GM19438 (cell line): ENCODE results near the gene DMAC2.
"Not testable (repeated sequence)": the region's sequence is repeated elsewhere in the genome, so short reads cannot be mapped to it uniquely, and the experiment has no call there.

Experiments used
- ATAC-seq: cut with Tn5 transposase; IDR thresholded peaks from one replicate; pipeline ENCODE4 v1.9.1; 2021; ENCODE audit warnings: low read depth; ENCODE audit not compliant: unreplicated experiment

DMAC2 gene

DNA sequence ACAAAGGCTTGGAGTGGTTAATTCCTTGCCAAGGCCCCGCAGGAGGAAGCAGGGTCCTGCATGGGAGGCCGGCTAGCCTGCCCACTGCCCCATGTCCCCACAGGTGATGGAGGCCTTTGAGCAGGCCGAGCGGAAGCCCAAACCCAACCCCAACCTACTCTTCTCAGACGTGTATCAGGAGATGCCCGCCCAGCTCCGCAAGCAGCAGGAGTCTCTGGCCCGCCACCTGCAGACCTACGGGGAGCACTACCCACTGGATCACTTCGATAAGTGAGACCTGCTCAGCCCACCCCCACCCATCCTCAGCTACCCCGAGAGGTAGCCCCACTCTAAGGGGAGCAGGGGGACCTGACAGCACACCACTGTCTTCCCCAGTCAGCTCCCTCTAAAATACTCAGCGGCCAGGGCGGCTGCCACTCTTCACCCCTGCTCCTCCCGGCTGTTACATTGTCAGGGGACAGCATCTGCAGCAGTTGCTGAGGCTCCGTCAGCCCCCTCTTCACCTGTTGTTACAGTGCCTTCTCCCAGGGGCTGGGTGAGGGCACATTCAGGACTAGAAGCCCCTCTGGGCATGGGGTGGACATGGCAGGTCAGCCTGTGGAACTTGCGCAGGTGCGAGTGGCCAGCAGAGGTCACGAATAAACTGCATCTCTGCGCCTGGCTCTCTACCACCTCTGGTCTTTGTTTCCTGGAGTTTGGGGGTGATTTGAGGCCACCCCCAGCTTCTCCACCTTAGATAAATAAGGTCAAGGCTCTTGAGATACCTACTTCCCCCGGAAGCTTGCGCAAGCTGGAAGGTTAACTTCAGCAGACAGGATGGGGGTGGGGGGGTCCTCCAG, 15.2 kb downstream of the DMAC2 start:
- ATAC-seq: no peak

DNA sequence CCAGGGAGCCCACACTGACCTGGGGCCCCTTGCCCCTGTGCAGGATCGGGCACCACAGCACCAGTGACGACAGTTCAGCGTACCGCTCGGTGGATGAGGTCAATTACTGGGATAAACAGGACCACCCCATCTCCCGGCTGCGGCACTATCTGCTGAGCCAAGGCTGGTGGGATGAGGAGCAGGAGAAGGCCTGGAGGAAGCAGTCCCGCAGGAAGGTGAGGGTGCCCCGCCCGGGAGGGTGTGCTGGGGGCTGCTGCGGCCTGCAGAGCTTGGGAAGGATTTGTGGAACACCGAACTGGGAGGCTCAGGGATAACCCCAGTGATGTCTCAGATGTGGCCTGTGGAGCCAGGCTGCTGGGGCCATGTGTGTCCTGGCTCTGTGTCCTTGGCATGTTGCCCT, 16.8 kb downstream of the DMAC2 start:
- ATAC-seq: no peak

- ATAC-seq: no peak
Observed at GRCh38 chr19:41422456-41422855, 17.3 kb downstream of the DMAC2 start.

DNA sequence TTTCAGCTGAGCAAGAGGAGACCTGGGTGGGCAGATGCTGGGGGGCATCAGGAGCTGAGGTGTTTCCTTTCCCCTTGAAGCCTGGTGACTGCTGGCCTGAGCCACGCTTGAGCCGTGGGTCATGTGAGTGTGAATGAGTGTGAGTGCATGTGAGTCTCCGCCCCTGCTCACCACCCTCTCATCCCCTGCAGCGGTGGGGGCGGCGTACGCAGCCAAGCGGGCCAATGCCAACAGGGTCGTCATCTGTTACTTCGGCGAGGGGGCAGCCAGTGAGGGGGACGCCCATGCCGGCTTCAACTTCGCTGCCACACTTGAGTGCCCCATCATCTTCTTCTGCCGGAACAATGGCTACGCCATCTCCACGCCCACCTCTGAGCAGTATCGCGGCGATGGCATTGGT, 17.7 kb downstream of the DMAC2 start:
- no peak for ATAC-seq

DNA sequence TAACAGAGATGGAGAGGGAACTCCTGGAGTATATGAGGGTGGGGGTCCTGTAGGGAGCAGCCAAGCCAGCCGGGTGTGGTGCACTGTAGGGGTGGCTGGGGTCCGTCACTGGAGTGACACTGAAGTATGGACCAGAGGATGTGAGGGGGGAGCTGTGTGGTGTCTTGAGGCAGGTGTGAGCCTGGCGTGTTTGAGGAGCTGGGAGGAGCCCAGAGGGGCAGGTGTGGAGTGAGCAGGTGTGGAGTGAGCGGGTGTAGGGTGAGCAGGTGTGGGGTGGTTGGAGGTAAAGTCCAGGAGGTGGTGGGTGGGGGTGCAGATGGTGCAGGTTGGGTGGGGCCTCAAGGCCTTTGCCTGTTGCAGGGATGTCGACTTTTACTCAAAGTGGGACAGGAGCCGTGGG, 18.4 kb downstream of the DMAC2 start:
- no peak for ATAC-seq

DNA sequence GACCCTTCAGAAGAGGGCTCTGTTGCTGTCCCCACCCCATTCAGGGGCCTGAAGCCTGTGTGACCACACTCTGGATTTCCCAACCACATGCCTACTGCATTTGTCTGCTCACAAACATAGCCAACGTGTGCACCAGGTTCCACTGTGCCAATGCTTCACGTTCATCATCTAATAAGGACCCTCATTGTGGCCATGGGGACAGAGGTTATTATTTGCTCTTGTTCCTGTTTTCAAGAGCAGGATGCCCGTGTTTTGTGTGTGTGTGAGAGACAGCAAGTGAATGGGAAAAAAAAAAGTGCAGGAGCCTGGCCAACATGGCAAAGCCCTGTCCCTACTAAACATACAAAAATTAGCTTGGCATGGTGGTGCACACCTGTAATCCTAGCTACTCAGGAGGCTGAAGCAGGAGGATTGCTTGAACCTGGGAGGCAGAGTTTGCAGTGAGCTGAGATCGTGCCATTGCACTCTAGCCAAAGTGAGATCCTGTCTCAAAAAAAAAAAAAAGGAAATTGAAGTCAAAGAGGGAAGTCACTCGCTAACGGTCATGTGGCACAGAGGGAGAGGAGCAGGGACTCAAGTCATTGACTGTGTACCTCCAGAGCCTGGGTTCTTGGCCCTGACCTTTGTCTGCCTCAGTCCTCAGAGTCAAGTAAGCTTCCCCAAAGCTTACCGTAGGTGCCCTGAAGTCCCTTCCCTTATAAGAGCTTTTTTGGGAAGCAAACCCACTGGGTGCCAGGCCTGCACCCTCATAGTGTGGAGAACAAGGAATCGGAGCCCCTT, 19.4 kb downstream of the DMAC2 start:
- ATAC-seq: no peak

GRCh38 chr19:41416194-41416674, 23.5 kb downstream of the DMAC2 start:
- ATAC-seq: no peak

GRCh38 chr19:41415154-41415571, 24.5 kb downstream of the DMAC2 start:
- no peak for ATAC-seq

DNA sequence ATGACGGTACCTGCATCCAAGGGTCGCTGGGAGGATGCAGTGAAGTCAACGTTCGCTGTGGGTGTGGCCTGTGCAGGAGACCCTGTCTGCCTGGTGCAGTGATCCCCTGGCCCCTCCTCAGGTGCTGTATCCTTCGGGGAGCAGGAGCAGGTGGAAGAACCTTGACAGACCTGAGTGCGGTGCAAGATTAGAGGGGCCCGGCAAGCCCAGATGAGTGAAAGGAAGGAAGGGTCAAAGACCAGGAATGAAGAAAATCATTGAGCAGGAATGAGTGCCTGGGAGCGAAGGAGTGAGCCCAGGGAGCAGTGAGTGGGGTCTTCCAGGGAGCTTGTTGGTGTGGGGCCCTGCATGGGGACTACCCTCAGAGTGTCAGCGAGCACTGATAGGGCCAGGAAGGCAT, 25.3 kb downstream of the DMAC2 start:
- ATAC-seq: no peak

GRCh38 chr19:41413947-41414346, 25.8 kb downstream of the DMAC2 start:
- no peak for ATAC-seq

DNA sequence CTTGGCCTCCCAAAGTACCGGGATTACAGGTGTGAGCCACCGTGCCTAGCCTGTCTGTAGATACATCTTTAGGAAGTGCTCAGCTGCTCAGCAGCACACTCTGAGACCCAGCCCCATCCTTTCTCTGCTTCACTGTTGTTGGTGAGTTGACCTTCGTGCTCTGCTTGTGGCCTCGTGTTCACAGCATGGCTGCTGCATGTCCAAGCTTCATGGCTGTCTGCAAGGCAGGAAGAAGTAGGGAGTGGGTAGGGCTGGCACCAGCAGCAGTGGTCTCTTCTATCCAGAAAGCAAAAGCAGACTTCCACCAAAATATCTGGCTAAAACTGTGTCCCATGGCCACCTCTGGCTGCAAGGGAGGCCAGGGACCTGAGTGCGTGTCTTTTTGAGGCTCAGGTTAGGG, 26.8 kb downstream of the DMAC2 start:
- ATAC-seq: no peak

- no peak for ATAC-seq
Observed at GRCh38 chr19:41411968-41412265, 27.8 kb downstream of the DMAC2 start.

GRCh38 chr19:41411100-41411967, 28.4 kb downstream of the DMAC2 start:
- ATAC-seq: no peak

DNA sequence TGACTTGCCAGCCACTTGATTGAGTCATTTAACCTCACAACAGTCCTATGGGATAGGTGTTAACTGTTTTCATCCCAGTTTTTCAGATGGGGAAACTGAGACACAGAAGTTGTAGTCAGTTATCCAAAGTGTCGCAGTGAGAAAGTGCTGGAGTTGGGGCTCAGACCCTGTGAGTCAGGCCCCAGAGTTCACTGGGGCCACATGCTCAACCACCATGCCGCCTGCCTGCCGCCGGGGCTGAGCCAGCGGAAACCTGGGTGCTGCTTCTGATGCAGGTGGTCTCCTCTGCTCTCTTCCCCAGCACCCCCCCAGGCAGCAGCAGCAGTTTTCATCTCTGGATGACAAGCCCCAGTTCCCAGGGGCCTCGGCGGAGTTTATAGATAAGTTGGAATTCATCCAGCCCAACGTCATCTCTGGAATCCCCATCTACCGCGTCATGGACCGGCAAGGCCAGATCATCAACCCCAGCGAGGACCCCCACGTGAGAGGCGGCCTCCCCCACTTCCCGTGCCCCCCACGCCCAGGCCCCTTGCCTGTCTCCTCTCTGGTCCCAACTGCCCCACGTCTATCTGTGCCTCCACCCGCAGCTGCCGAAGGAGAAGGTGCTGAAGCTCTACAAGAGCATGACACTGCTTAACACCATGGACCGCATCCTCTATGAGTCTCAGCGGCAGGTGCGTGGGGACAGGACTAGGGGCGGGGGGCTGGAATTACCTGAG, 29.2 kb downstream of the DMAC2 start:
- ATAC-seq: no peak

GRCh38 chr19:41409288-41409687, 30.4 kb downstream of the DMAC2 start:
- ATAC-seq: no peak

DNA sequence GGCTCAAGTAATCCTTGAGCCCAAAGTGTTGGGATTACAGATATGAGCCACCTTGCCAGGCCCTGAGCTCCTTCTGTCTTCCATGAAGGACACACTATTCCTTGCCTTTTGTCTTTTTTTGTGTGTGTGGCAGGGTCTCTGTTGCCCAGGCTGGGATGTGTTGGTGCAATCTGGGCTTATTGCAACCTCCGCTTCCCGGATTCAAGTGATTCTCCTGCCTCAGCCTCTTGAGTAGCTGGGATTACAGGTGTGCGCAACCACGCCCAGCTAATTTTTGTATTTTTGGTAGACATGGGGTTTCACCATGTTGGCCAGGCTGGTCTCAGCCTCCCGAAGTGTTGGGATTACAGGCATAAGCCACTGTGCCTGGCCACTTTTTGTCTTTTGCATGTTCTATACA, 30.9 kb downstream of the DMAC2 start:
- not testable (repeated sequence) for ATAC-seq

GRCh38 chr19:41408256-41408655, 31.5 kb downstream of the DMAC2 start:
- ATAC-seq: no peak

DNA sequence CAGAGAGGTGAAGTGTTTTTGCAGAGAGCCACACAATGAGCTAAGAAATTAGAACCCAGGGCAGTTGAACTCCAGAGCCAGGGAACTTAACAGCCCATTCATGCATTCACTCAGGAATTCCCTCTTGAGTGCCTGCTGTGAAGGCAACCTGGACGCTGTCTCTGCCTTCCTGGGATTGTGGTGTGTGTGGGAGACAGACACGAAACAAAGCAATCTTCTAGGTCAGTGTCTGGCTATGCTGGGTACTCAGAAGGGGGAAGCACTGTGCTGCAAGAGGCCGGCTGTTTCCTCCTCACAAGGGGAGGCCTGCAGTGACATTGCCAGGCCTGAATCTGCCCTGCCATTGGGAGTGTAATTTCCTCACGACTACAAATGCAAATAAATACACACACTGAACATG, 32.4 kb downstream of the DMAC2 start:
- no peak for ATAC-seq

DNA sequence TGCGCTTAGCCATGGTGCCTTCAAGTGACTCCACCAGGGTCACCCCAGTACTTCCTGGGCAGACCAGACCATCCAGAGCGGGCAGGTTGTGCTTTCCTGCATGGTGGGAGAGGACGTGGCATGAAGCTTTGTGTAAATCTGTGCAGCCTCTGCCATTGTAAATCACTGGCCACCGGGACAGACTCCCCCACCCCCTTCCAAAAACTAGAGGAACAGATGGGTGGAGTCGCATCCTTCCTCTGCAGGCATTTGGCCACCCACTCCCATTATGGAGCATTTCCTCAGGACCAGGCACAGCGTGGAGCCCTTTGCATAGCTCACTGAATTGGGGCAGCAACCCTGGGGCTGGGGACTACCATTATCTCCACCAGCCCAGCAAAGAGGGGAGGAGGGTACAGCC, 33.9 kb downstream of the DMAC2 start:
- no peak for ATAC-seq

DNA sequence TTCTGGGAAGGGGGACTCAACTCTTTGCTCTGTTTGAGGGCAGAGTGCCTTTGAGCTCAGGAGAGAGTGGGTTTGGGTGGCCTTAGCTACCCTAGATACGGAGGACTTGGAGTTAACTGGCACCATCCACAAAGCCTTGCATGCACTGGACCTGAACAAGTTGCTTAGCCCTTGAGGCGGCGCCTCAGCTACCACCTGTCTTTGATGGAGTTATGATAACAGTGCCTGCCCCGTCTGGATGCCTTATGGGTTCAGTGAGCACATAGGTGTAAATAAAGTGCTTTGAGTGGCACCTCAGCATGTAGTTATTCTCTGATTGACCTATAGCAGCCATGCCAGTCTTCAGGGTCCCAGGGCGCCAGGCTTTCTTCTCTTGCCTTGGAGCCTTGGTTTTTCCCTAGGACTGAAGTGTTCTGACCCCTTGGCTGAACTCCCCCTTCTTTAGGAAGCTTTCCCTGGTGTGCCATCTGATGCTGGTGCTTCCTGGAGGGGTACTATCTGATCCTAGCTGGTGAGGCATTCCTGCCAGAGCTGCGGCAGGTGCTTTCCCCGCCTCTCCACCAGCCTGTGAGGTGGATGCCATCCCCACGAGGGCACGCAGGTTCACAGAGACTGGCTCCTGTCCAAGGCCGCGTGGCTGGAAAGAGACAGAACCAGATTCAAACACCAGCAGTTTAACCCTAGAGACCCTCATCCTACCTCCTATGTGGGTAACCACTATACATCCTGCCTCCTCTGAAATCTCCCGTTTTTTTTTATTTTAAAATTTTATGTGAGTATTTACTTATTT, 36.3 kb downstream of the DMAC2 start:
- no peak for ATAC-seq
